RWPE1 (cell line): ENCODE measurements around the gene CUEDC1.

Experiments used
- CTCF ChIA-PET: fragments of 350-600 bp; sonication (Branson Sonifier 250); formaldehyde crosslinking; extraction: SDS; loops from one replicate; lab custom pipeline; 2021; lab: Yijun Ruan, JAX
- POLR2A ChIA-PET: fragments of 400-600 bp; formaldehyde crosslinking; extraction: SDS; loops from one replicate; lab custom pipeline; 2020; ENCODE audit warnings: antibody characterized with exemption; ENCODE audit not compliant: low non-redundant PET; lab: Yijun Ruan, JAX
- DNase-seq: peaks from one replicate; pipeline ENCODE4 v3.0.0; 2012; ENCODE audit warnings: low spot score
- H3K27ac ChIP-seq: fragments of 450-650 bp; 2 replicates; pipeline ENCODE4 v1.5.1; 2017
- TF ChIP-seq, protein P1 (sequence below): fragments of 450-650 bp; conservative IDR thresholded peaks from 2 replicates; pipeline ENCODE4 v1.5.1; 2017; ENCODE audit warnings: low read depth, mild to moderate bottlenecking

The CUEDC1 gene

GRCh38 chr17:57906910-57907309, 48.3 kb downstream of the CUEDC1 start:
- TF ChIP-seq, protein P1, sequence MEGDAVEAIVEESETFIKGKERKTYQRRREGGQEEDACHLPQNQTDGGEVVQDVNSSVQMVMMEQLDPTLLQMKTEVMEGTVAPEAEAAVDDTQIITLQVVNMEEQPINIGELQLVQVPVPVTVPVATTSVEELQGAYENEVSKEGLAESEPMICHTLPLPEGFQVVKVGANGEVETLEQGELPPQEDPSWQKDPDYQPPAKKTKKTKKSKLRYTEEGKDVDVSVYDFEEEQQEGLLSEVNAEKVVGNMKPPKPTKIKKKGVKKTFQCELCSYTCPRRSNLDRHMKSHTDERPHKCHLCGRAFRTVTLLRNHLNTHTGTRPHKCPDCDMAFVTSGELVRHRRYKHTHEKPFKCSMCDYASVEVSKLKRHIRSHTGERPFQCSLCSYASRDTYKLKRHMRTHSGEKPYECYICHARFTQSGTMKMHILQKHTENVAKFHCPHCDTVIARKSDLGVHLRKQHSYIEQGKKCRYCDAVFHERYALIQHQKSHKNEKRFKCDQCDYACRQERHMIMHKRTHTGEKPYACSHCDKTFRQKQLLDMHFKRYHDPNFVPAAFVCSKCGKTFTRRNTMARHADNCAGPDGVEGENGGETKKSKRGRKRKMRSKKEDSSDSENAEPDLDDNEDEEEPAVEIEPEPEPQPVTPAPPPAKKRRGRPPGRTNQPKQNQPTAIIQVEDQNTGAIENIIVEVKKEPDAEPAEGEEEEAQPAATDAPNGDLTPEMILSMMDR, result no peak
- POLR2A ChIA-PET, result interaction anchor here (0.7 kb wide), 1 partner anchor 100 kb away, joined by 3 read pairs; no protein-coding TSS in a partner anchor
- H3K27ac ChIP-seq, result peak overlapping the region; percentile 52
- DNase-seq, result no peak
- CTCF ChIA-PET, result no interaction called here

DNA sequence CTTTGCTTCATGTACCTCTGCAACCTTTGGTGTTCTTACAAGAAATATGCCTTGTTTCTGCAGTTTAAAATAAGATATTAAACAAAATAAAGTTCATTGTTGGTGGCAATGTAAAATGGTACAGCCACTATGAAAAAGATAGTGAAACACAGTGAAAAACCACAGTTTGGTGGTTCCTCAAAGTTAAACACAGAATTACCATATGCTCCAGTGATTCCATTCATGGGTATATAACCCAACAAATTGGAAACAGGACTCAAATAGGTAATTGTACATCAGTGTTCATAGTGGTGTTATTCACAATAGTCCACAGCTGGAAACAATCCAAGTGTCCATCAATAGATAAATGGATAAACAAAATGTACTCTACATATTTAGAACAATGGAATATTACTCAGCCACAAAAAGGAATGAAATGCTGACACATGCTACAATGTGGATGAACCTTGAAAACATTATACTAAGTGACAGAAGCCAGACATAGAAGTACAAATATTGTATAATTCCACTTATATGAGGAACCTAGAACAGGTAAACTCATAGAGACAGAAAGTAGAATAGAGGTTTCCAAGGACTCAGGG, 49.2 kb downstream of the CUEDC1 start:
- TF ChIP-seq, protein P1, result no peak
- no peak overlapping the region for H3K27ac ChIP-seq
- DNase-seq, result no peak
- POLR2A ChIA-PET, result no interaction called here
- CTCF ChIA-PET, result no interaction called here

DNA sequence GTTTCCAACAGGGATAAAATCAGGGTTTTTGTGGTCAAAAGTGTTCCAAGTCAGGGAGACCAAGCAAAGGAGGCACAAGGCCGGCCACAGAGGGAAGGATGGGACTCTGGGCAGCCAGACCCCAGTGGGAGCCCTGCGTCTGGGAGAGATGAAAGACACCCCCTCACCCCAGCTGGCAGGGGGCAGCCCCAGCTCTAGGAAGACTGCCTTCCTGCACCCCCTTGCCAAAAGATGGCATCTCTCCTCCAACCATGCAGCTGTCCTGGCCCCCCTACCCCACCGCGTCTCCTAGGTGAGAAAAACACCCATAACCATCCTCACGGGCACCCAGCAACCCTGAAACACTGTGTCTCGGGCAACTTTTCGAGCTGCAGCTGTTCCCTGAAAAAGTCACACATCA, 51.3 kb downstream of the CUEDC1 start:
- POLR2A ChIA-PET, result no interaction called here
- no peak for DNase-seq

GRCh38 chr17:57902800-57903759, 52.1 kb downstream of the CUEDC1 start:
- peak; percentile 96 for DNase-seq
- CTCF ChIA-PET, result interaction anchor here (0.5 to 1.3 kb wide), 6 partner anchors 49 to 773 kb away, joined by 3 to 5 read pairs (median 4); partner anchors contain the start of gene CUEDC1
- TF ChIP-seq, protein P1, result no peak
- peak overlapping the region; percentile 98 for H3K27ac ChIP-seq
- POLR2A ChIA-PET, result no interaction called here

More for the DNA sequence above, 51.3 kb downstream of the CUEDC1 start:
- peak overlapping the region; percentile 98 for H3K27ac ChIP-seq
- CTCF ChIA-PET, result interaction anchor here (0.7 to 1.3 kb wide), 5 partner anchors 35 to 919 kb away, joined by 3 to 8 read pairs (median 4); partner anchors contain the start of gene CUEDC1
- TF ChIP-seq, protein P1, result no peak

- ChIA-PET CTCF (interaction anchor here (0.6 kb wide), 1 partner anchor 62 kb away, joined by 4 read pairs; no protein-coding TSS in a partner anchor), POLR2A (no interaction called here)
- DNase-seq, result no peak
- peak overlapping the region; percentile 98 for H3K27ac ChIP-seq
- TF ChIP-seq, protein P1, result no peak
These were observed 53.0 kb downstream of the CUEDC1 start for GRCh38 chr17:57902117-57902799.
